Smooth muscle cell of trachea (primary cell): ENCODE data around the gene MLST8. TPM values are rescaled to one million over a fixed set of nuclear protein-coding genes. Genes with fewer than 3 reads are reported as not detected.

Source experiments
- total RNA-seq: library from RNA; depleted of rRNA; stranded (reverse); fragments of >200 nt; gene quantifications from 2 replicates; pipeline ENCODE4 v1.2.1, GENCODE V29; 2014

MLST8 gene, protein sequence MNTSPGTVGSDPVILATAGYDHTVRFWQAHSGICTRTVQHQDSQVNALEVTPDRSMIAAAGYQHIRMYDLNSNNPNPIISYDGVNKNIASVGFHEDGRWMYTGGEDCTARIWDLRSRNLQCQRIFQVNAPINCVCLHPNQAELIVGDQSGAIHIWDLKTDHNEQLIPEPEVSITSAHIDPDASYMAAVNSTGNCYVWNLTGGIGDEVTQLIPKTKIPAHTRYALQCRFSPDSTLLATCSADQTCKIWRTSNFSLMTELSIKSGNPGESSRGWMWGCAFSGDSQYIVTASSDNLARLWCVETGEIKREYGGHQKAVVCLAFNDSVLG
- 30.8 and 33.6 TPM in 2 replicates for total RNA-seq

DNA sequence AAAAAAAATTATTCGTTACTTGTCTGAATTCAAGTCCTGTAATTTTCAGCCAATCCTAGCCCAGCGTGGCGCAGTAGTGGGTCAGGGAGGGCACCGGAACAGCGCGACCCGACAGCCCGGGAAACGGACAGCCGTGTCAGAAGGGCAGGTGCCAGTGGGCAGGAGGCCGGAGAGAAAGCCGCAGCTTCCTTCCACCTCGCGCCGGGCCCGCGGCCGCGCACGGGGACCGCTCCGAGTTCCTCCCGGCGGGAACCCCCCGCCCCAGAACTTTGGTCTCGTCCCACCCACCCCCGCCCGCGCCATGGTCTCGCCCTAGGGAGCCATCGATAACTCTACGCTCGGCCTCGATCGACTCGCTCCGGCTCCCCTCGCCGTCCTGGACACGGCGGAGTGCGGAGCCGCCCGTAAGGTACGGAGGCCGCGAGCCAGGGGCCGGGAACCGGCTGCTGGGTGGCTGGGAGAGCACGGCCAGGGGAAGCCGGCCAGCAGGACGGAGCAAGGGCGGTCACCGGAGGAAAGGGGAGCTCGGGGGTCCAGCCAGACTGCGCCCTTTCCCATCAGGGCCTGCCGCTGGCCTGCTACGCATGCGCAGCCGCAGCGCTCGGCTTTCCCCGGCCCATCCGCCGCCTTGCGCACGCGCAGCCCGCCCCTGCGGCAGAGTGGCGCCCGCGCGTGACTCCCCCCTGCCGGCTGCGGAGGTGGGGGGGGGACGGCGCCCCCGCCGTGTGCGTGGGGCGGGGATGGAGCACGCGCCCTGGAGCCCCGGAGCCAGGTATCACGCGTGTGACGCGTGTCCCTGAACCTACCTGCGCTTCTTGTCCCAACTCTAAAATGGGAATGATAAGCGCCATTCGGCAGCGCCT lies at the start of gene MLST8:
TSS of gene MLST8 (plus strand) at position 351 of the 863 bp plus-strand sequence. CDS start 632 bp downstream, outside the sequence.

DNA sequence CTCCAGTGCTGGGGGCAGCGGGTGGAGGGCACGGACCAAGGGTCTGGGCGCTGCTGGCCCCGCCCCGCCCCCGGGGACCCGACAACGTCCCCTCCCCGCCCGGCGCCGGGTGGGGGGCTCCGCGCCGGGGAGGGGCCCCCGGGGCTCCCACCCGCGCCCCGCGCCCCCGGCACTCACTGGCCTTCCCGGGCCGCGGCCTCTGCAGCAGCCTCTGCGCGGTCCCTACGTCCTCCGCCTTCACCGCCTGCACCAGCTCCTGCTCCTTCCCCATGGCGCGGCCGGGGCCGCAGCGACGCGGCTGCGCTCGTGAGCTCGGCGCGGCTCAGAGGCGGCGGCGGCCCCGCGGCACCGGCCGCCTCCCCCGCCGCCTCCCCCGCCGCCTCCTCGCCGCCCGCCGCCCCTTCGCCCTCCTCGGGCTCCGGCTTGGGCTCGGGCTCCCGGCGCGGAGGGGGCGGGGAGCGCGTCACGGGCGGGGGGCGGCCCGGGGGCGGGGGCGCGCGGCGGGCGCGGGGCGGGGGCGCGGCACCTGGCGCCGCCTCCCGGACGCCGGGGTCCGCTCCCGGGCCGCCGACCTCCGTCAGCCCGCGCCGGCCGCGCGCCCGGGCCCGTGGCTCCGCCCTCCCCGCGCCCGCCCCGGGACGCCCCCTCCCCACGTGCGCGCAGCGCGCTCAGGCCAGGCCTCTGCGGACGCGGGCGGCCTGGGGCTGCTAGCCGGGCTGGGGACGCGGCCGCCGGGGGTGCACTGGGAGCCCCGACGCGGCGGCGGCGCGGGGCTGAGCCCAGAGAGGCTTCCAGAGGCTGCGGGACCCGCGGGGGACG lies 8.9 kb upstream of the MLST8 start, which contains the start of gene CASKIN1:
TSS of gene CASKIN1 (minus strand) at position 444 of the 819 bp plus-strand sequence. CDS start at position 271, 173 bp downstream.

DNA sequence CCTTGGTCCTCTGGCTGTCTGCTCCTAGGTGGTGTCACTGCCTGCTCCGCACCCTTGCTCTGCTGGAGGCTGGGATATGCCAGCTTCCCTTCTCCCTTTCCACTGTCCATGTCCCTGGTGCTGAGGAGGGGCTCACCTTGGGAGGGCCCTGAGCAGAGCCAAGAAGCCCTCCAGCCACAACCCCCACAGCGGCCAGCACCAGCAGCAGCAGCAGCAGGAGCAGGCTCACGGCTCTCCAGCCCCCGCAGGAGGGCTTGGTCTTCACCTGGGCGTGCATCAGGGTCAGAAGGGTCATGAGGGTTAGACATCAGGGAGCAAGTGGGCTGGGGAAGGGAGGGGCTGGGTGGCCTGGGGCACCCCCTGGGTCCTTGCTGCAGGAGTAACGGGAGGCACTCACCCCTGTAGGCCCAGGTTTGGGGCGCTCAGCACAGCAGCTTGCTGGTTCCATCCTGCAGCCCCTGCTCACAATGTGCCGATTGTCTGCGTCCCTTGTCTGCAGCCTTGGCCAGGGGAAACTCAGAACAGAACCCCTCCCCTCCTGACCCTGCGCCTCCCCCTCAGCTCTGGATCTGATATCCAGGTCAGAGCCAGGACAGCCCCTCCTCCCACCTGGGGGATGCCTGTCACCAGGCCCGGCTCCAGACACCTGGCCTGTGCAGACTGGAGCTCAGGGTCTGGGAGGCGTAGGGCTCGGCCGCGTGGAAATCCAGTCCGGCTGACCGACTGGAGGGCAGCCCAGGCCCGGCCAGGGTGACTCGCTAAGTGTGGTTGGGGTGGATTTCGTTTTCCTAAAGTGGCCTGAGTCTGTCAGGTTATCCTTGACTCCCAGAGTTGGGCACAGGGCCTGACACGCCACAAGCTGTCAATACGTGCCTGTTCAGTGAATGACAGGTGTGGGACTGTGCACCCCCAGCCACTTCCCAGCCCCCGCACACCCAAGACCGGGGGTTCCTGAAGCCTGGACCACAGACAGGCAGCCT lies 5.4 kb downstream of the MLST8 start, which contains the start of gene BRICD5:
TSS of gene BRICD5 (minus strand) at position 478 of the 980 bp plus-strand sequence. CDS start at position 448, 30 bp downstream.

DNA sequence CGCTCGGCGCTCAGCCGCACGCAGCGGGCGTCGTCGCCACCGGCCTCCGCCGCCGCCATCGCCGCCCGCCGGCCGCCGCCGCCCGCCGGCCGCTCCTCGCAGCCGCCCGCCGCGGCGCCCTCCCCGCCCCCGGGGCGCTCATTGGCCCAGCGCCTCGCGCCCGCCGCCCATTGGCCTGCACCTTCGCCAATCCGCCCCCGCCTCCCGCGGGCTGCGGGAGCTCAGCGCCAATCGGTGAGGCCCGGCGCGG lies 9.4 kb downstream of the MLST8 start, which contains the start of gene PGP:
TSS of gene PGP (minus strand) at position 122 of the 250 bp plus-strand sequence. CDS start at position 59, 63 bp downstream.

DNA sequence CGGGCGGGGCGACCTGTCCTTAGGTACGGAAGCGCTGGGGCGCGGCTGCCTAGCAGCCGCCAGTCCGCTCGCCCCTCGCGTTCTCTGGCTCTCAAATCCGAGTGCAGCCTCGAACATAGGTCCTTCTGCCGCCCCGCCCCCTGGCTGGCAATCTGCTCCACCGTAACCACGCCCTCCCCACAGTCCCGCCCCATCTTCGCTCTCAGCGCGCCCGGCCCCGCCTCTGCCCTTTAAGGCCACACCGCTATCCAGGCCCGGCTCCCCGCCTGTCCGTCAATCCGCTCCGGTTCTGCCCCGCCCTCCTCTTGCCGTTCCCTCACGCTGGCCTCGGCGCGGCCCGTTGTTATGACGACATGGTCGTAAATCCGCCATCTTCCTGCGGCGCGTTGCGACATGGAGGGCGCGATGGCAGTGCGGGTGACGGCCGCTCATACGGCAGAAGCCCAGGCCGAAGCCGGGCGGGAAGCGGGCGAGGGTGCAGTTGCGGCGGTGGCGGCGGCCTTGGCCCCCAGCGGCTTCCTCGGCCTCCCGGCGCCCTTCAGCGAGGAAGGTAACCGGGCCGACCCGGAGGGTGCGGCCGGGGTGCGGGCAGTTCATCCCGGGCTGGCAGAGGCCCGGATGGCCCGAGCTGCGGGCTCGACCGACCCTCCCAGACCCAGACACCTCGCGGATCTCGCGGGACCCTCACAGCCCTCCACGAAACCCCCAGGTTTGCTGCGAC lies 18.1 kb downstream of the MLST8 start, which contains the start of gene E4F1:
TSS of gene E4F1 (plus strand) at position 371 of the 721 bp plus-strand sequence. CDS start at position 394, 23 bp downstream.

DNA sequence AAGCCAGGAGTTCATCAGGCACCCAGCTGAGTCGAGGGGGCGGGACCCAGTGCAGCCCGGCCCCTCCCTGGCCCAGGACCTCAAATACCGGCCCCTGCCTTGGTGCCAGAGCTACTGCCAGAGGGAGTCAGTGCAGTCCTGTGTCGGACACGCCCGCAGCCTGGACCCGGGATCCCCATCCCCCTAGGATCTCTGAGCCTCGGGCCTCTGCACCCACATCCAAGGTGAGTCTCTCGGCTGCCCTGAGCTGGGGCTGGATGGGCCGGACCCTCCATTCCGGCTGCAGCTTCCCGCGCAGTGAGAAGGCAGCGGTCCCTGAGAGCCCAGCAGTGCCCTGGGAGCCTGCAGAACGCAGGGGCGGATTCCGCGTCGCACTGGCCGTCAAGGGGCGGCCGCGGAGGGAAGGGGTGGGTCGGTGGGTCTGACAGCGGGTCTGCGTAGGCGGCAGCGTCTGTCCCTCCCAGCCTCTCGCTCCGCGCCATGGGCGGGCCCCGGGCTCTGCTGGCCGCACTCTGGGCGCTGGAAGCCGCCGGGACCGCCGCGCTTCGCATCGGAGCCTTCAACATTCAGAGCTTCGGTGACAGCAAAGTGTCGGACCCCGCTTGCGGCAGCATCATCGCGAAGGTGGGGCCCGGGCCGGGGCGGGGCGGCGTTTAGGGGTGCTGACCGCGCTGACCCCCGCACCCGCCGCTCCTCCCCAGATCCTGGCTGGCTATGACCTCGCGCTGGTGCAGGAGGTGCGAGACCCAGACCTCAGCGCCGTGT lies 31.3 kb downstream of the MLST8 start, which contains the start of gene DNASE1L2:
TSS of gene DNASE1L2 (plus strand) at position 108 of the 765 bp plus-strand sequence. CDS start at position 481, 373 bp downstream.

DNA sequence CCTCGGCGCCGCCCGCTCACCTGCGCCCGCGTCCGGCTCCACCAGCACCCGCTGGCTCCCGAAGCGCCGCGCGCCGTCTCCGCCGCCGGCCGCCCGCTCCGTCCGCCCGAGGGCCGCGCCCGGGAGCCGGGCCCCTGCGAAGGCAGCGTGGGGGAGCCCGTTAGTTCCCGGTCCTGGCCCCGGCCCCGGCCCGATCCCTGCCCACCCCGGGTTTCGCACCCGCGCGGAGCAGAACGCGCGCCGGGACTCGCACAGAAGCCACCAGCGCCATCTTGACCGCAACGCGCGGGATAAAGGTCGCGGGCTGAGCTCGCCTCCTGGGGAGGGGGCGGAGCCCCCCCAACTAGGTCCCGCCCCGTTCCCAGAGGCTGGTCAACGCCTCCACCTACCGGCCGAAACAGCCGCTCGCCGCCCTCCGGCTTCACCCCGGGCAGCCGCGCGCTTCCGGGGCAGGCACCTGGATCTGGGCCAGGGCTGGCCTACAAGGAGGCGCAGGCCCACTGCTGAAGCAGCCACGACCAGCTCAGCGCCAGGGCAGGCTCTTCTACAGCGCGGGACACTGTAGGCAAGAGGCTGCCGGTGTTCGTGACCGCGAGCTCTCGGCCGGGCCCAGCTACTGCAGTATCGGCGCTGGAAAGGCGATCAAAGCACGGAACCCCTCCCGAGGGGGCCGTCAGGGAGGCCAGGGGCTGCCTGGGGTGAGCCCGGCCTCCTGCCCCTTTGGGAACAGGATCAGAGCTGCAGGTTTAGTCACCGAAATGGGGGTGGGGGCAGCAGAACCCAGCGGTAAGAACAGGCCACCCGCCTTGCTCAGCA lies 46.2 kb downstream of the MLST8 start, which contains the start of gene ECI1:
TSS of gene ECI1 (minus strand) at position 292 of the 816 bp plus-strand sequence. CDS start at position 271, 21 bp downstream.

Other genes starting within 250 kb of the MLST8 start
- gene NDUFB10, start 245.9 kb upstream of the MLST8 start, total RNA-seq, result 139 and 192 TPM in 2 replicates
- 1,747 and 2,610 TPM in 2 replicates for gene RPS2, start 240.6 kb upstream of the MLST8 start, total RNA-seq
- not detected in 2 replicates for gene RNF151, start 238.6 kb upstream of the MLST8 start, total RNA-seq
- gene TBL3, start 233.4 kb upstream of the MLST8 start, total RNA-seq, result 40.2 and 56.6 TPM in 2 replicates
- gene NOXO1, start 224.0 kb upstream of the MLST8 start, total RNA-seq, result 0.15 TPM in 1 of 2 replicates, not detected in the other
- gene GFER, start 221.3 kb upstream of the MLST8 start, total RNA-seq, result 14.7 and 17.7 TPM in 2 replicates
- gene SYNGR3, start 215.5 kb upstream of the MLST8 start, total RNA-seq, result 4.8 and 9.4 TPM in 2 replicates
- gene ZNF598, start 195.6 kb upstream of the MLST8 start, total RNA-seq, result 27.3 and 27.5 TPM in 2 replicates
- gene NPW, start 185.7 kb upstream of the MLST8 start, total RNA-seq, result 0.29 and 2.5 TPM in 2 replicates
- gene NHERF2, start 178.6 kb upstream of the MLST8 start, total RNA-seq, result 30.5 and 60.4 TPM in 2 replicates
- 26.6 and 27.8 TPM in 2 replicates for gene NTHL1, start 157.6 kb upstream of the MLST8 start, total RNA-seq
- gene TSC2, start 157.5 kb upstream of the MLST8 start, total RNA-seq, result 70.5 and 85.2 TPM in 2 replicates
- gene PKD1, start 69.6 kb upstream of the MLST8 start, total RNA-seq, result 184 and 227 TPM in 2 replicates
- gene RAB26, start 56.8 kb upstream of the MLST8 start, total RNA-seq, result 1.2 and 2.9 TPM in 2 replicates
- gene TRAF7, start 49.7 kb upstream of the MLST8 start, total RNA-seq, result 59.2 and 92.1 TPM in 2 replicates
- under 0.01 and 2.0 TPM in 2 replicates for gene CASKIN1, start 8.8 kb upstream of the MLST8 start, total RNA-seq
- gene BRICD5, start 5.4 kb downstream of the MLST8 start, total RNA-seq, result 0.58 and 0.99 TPM in 2 replicates
- 7.4 and 10.6 TPM in 2 replicates for gene PGP, start 9.4 kb downstream of the MLST8 start, total RNA-seq
- 24.4 and 39.2 TPM in 2 replicates for gene E4F1, start 18.1 kb downstream of the MLST8 start, total RNA-seq
- gene DNASE1L2, start 31.0 kb downstream of the MLST8 start, total RNA-seq, result 0.15 and 1.5 TPM in 2 replicates
- 34.6 and 42.0 TPM in 2 replicates for gene ECI1, start 46.1 kb downstream of the MLST8 start, total RNA-seq
- 69.3 and 82.5 TPM in 2 replicates for gene RNPS1, start 62.7 kb downstream of the MLST8 start, total RNA-seq
- gene ABCA3, start 135.3 kb downstream of the MLST8 start, total RNA-seq, result 1.2 and 2.3 TPM in 2 replicates
- gene CCNF, start 224.0 kb downstream of the MLST8 start, total RNA-seq, result 5.1 and 24.0 TPM in 2 replicates